A549 (cell line): ENCODE measurements around the gene CCSER1. TPM values are rescaled to one million over a fixed set of nuclear protein-coding genes. Genes with fewer than 3 reads are reported as not detected.
A peak's percentile ranks its signal among the peaks of the same experiment; 100 is the strongest.

Experiments used
- ATAC-seq, 2 experiments: fragments of 200-7000 bp in 1 of 2; fragments of >200 bp in 1 of 2; cut with Nextera tagmentation in 1 of 2; cut with Tn5 transposase in 1 of 2; 3 replicates each; pipeline versions ENCODE4 v1.8.0 to v1.9.1; 2018 to 2020; ENCODE audit warnings: mild to moderate bottlenecking in 1 of 2, moderate library complexity in 1 of 2
- CTCF ChIA-PET: fragments of 300-600 bp; sonication (Branson Sonifier 250); formaldehyde crosslinking; extraction: SDS; loops from one replicate; lab custom pipeline; 2021; ENCODE audit warnings: antibody characterized with exemption, inconsistent platforms; lab: Yijun Ruan, JAX
- POLR2A ChIA-PET: fragments of 350-600 bp; formaldehyde crosslinking; extraction: SDS; loops from one replicate; lab custom pipeline; 2021; ENCODE audit warnings: antibody characterized with exemption, inconsistent platforms; lab: Yijun Ruan, JAX
- DNase-seq, 2 experiments: peaks; one replicate each; pipeline versions ENCODE4 v3.0.0 to v3.0.0-alpha.2; 2011 to 2016; ENCODE audit warnings: low read depth in 1 of 2, low spot score in 1 of 2
- FAIRE-seq: peaks from 2 replicates; lab custom pipeline; 2011; peaks lifted over from hg19 to GRCh38; lab: Jason Lieb, UNC
- H3K27ac ChIP-seq, 2 experiments: fragments of >200 bp; sonication (Bioruptor Twin); formaldehyde crosslinking; 3 replicates each; pipeline ENCODE4 v1.5.1; 2016 to 2017
- H3K4me1 ChIP-seq: fragments of >200 bp; sonication (Bioruptor Twin); formaldehyde crosslinking; 3 replicates; pipeline ENCODE4 v1.6.1; 2016
- H3K4me2 ChIP-seq: fragments of >200 bp; sonication (Bioruptor Twin); formaldehyde crosslinking; 3 replicates; pipeline ENCODE4 v1.6.1; 2016
- H3K4me3 ChIP-seq: fragments of >200 bp; sonication (Bioruptor Twin); formaldehyde crosslinking; 3 replicates; pipeline ENCODE4 v1.5.1; 2016
- H3K9me3 ChIP-seq: fragments of >200 bp; sonication (Bioruptor Twin); formaldehyde crosslinking; 3 replicates; pipeline ENCODE4 v1.6.1; 2016
- CBX2 ChIP-seq: fragments of 200-600 bp; sonication (generic); IDR thresholded peaks from 2 replicates; pipeline ENCODE4 v1.6.1; 2016; ENCODE audit warnings: low read depth, mild to moderate bottlenecking, borderline replicate concordance
- CEBPB ChIP-seq, 2 experiments: fragments of >200 bp in 1 of 2; sonication (Bioruptor Twin) in 1 of 2; formaldehyde crosslinking in 1 of 2; IDR thresholded peaks; 2 replicates each; pipeline ENCODE4 v1.6.1; 2012 to 2016
- E2F6 ChIP-seq: IDR thresholded peaks from 2 replicates; pipeline ENCODE4 v1.6.1; 2012; ENCODE audit warnings: low read depth, borderline replicate concordance
- EHF ChIP-seq: fragments of 250-450 bp; sonication (Bioruptor Pico); IDR thresholded peaks from 2 replicates; pipeline ENCODE4 v1.5.0; 2020; ENCODE audit warnings: mild to moderate bottlenecking
- FOXS1 ChIP-seq: fragments of 250-450 bp; sonication (Bioruptor Pico); IDR thresholded peaks from 2 replicates; pipeline ENCODE4 v1.5.0; 2020; ENCODE audit warnings: mild to moderate bottlenecking, moderate library complexity
- HDAC2 ChIP-seq: fragments of 200-600 bp; sonication (generic); IDR thresholded peaks from 2 replicates; pipeline ENCODE4 v1.6.1; 2016
- HMGXB4 ChIP-seq: fragments of 250-450 bp; sonication (Bioruptor Pico); IDR thresholded peaks from 2 replicates; pipeline ENCODE4 v1.5.0; 2021; ENCODE audit warnings: mild to moderate bottlenecking, moderate library complexity, borderline replicate concordance
- HOXA7 ChIP-seq: fragments of 250-450 bp; sonication (Bioruptor Pico); IDR thresholded peaks from 2 replicates; pipeline ENCODE4 v1.5.0; 2020; ENCODE audit warnings: mild to moderate bottlenecking, moderate library complexity
- HOXB13 ChIP-seq: fragments of 250-450 bp; sonication (Bioruptor Pico); IDR thresholded peaks from 2 replicates; pipeline ENCODE4 v1.5.0; 2020; ENCODE audit warnings: low read depth, mild to moderate bottlenecking, moderate library complexity
- JUNB ChIP-seq: fragments of >200 bp; sonication (Bioruptor Twin); formaldehyde crosslinking; IDR thresholded peaks from 2 replicates; pipeline ENCODE4 v1.6.1; 2016
- MAFK ChIP-seq: fragments of 450-650 bp; IDR thresholded peaks from 2 replicates; pipeline ENCODE4 v1.6.1; 2014; ENCODE audit not compliant: partially characterized antibody
- MYC ChIP-seq: IDR thresholded peaks from 2 replicates; pipeline ENCODE4 v1.6.1; 2012; ENCODE audit warnings: mild to moderate bottlenecking, inconsistent platforms, low read length, improper control_type of control experiment, borderline replicate concordance
- NR3C1 ChIP-seq: fragments of >200 bp; sonication (Bioruptor Twin); formaldehyde crosslinking; IDR thresholded peaks from 3 replicates; pipeline ENCODE4 v1.6.1; 2017
- POLR2AphosphoS2 ChIP-seq: conservative IDR thresholded peaks from 2 replicates; pipeline ENCODE4 v1.6.1; 2012; ENCODE audit warnings: low read length, improper control_type of control experiment, inconsistent platforms
- RCOR1 ChIP-seq: fragments of 150-350 bp; IDR thresholded peaks from 2 replicates; pipeline ENCODE4 v1.6.1; 2014; ENCODE audit warnings: antibody characterized with exemption, low read length, low read depth
- TFCP2L1 ChIP-seq: fragments of 250-450 bp; sonication (Bioruptor Pico); IDR thresholded peaks from 2 replicates; pipeline ENCODE4 v1.5.0; 2021; ENCODE audit warnings: mild to moderate bottlenecking
- ZNF302 ChIP-seq: fragments of 250-450 bp; sonication (Bioruptor Pico); IDR thresholded peaks from 2 replicates; pipeline ENCODE4 v1.9.0; 2021; ENCODE audit warnings: inconsistent platforms, mild to moderate bottlenecking, moderate library complexity
- WGBS: methylation state at CpG from one replicate; pipeline ENCODE4 v1.1.6; 2017; ENCODE audit errors: missing lambda C conversion rate; 5-methylcytosine and 5-hydroxymethylcytosine counted together
- polyA plus RNA-seq, 4 experiments: library from polyadenylated mRNA; depleted of rRNA in 3 of 4; stranded (reverse); fragments of >200 nt; fragmentation: RNase III in 1 of 4; extraction: RNeasy Plus Mini Kit Qiagen cat#74134 plus additional on column Dnase treatment in 1 of 4; gene quantifications; 2 replicates in 3 of 4; 3 replicates in 1 of 4; pipeline ENCODE4 v1.2.3, GENCODE V29; 2011 to 2017
- TF ChIP-seq, protein P1 (sequence below): IDR thresholded peaks from 2 replicates; pipeline ENCODE4 v1.6.1; 2012
- TF ChIP-seq, protein P2 (sequence below): fragments of >200 bp; sonication (Bioruptor Twin); formaldehyde crosslinking; IDR thresholded peaks from 3 replicates; pipeline ENCODE4 v1.6.1; 2016
- TF ChIP-seq, protein P3 (sequence below): fragments of >200 bp; sonication (Bioruptor Twin); formaldehyde crosslinking; IDR thresholded peaks from 3 replicates; pipeline ENCODE4 v1.5.1; 2016

Gene CCSER1
- polyA plus RNA-seq, 2 of the 4 experiments (the other 2 are of a cell fraction), result 0.06 TPM; not detected in 1

DNA sequence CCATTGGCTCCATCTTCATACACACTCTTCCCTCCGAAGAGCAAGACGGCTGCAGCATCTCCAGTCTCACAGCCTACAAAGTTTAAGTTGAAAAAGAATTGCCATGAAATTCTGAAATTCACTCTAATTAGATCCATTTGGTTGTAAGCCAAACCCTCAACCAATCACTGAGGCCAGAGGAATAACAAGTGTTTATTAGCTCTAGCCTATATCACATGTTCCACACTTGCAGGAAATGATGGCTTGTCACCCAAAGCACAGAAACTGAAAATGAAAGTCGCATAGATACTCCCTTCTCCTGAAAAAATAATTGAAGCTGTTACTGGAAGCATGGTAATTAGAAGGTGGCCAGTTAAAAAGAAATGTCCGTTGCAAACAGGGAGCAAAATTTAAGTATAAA, 1071.8 kb downstream of the CCSER1 start:
- no peak for FAIRE-seq
- no peaks in the 10 kb centered on the region for H3K9me3 ChIP-seq
- peak overlapping the region; percentile 48 for H3K4me2 ChIP-seq
- DNase-seq, result peak in 1 of 2 experiments; percentile 4
- TF ChIP-seq MAFK (no peak), CEBPB (IDR thresholded peaks at IDR 0.05) (no peak), NR3C1 (no peak), POLR2AphosphoS2 (no peak), FOXS1 (CRISPR knock-in tag) (no peak), HMGXB4 (CRISPR knock-in tag) (no peak), RCOR1 (no peak), CBX2 (no peak), HDAC2 (no peak)
- TF ChIP-seq, protein P1, sequence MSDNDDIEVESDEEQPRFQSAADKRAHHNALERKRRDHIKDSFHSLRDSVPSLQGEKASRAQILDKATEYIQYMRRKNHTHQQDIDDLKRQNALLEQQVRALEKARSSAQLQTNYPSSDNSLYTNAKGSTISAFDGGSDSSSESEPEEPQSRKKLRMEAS, result no peak
- TF ChIP-seq, protein P2, sequence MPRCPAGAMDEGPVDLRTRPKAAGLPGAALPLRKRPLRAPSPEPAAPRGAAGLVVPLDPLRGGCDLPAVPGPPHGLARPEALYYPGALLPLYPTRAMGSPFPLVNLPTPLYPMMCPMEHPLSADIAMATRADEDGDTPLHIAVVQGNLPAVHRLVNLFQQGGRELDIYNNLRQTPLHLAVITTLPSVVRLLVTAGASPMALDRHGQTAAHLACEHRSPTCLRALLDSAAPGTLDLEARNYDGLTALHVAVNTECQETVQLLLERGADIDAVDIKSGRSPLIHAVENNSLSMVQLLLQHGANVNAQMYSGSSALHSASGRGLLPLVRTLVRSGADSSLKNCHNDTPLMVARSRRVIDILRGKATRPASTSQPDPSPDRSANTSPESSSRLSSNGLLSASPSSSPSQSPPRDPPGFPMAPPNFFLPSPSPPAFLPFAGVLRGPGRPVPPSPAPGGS, result no peak
- H3K4me1 ChIP-seq, result no peaks in the 10 kb centered on the region
- ChIA-PET POLR2A (no interaction called here), CTCF (no interaction called here)
- ATAC-seq, result no peak
- 26% methylated on average over 4 of the region's 4 CpGs for WGBS
- no peak overlapping the region; a peak in 1 of 6 replicates for H3K27ac ChIP-seq
- peak overlapping the region; percentile 32; the same call in 2 of the 3 replicates for H3K4me3 ChIP-seq

- H3K4me2 ChIP-seq, result no peak overlapping the region
- TF ChIP-seq RCOR1, result no peak
- TF ChIP-seq, protein P3, sequence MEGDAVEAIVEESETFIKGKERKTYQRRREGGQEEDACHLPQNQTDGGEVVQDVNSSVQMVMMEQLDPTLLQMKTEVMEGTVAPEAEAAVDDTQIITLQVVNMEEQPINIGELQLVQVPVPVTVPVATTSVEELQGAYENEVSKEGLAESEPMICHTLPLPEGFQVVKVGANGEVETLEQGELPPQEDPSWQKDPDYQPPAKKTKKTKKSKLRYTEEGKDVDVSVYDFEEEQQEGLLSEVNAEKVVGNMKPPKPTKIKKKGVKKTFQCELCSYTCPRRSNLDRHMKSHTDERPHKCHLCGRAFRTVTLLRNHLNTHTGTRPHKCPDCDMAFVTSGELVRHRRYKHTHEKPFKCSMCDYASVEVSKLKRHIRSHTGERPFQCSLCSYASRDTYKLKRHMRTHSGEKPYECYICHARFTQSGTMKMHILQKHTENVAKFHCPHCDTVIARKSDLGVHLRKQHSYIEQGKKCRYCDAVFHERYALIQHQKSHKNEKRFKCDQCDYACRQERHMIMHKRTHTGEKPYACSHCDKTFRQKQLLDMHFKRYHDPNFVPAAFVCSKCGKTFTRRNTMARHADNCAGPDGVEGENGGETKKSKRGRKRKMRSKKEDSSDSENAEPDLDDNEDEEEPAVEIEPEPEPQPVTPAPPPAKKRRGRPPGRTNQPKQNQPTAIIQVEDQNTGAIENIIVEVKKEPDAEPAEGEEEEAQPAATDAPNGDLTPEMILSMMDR, result no peak
- no peak for TF ChIP-seq HOXA7 (CRISPR knock-in tag)
- no peak for TF ChIP-seq CBX2
- TF ChIP-seq TFCP2L1 (CRISPR knock-in tag), result no peak
- no peak for TF ChIP-seq HOXB13 (CRISPR knock-in tag)
- TF ChIP-seq CEBPB (IDR thresholded peaks at IDR 0.05), result no peak
- no peak for TF ChIP-seq EHF
- no peak for TF ChIP-seq NR3C1
- no peak for TF ChIP-seq JUNB
- TF ChIP-seq ZNF302 (CRISPR knock-in tag), result no peak
- TF ChIP-seq MYC, result no peak
- TF ChIP-seq POLR2AphosphoS2, result no peak
- TF ChIP-seq E2F6, result no peak
- no peak overlapping the region for H3K4me3 ChIP-seq
- DNase-seq (no peak), FAIRE-seq (no peak), ATAC-seq (no peak)
- no peaks in the 10 kb centered on the region for H3K9me3 ChIP-seq
- no peak overlapping the region for H3K27ac ChIP-seq
- POLR2A ChIA-PET, result no interaction called here
- no peaks in the 10 kb centered on the region for H3K4me1 ChIP-seq
- 61% methylated on average over 3 of the region's 3 CpGs for WGBS
- CTCF ChIA-PET, result no interaction called here
These were observed 1080.3 kb downstream of the CCSER1 start for GRCh38 chr4:91207535-91207934.
